Measurements from ENCODE around the gene KIF13A. TPM values are rescaled to one million over a fixed set of nuclear protein-coding genes. Genes with fewer than 3 reads are reported as not detected.
A peak's percentile ranks its signal among the peaks of the same experiment; 100 is the strongest.

KIF13A gene
- total RNA-seq, 1 donor from 2014 or later = 54.4 TPM

- H3K36me3 Mint-ChIP-seq = peaks cover 22% of the 10 kb centered on the region
- no peak for TF ChIP-seq CTCF (IDR thresholded peaks at IDR 0.05; ENCODE audit: unreplicated experiment)
- no peak for DNase-seq (ENCODE audit: low spot score in 2 of 2, unreplicated experiment in 2 of 2)
- H3K27ac Mint-ChIP-seq = no peak overlapping the region
- H3K9me3 Mint-ChIP-seq = no peaks in the 10 kb centered on the region
- H3K27me3 Mint-ChIP-seq (ENCODE audit: low read depth) = no peaks in the 10 kb centered on the region
- H3K4me3 Mint-ChIP-seq = no peak overlapping the region
- H3K4me1 Mint-ChIP-seq = peaks cover 6% of the 10 kb centered on the region
These were observed 145.2 kb downstream of the KIF13A start for GRCh38 chr6:17842014-17842776.

GRCh38 chr6:17839513-17840223, 147.8 kb downstream of the KIF13A start:
- Mint-ChIP-seq H3K36me3 (peaks cover 29% of the 10 kb centered on the region), H3K9me3 (no peaks in the 10 kb centered on the region), H3K4me3 (no peak overlapping the region), H3K4me1 (peaks cover 7% of the 10 kb centered on the region), H3K27me3 (ENCODE audit: low read depth) (no peaks in the 10 kb centered on the region), H3K27ac (no peak overlapping the region)
- no peak for TF ChIP-seq CTCF (IDR thresholded peaks at IDR 0.05; ENCODE audit: unreplicated experiment)
- no peak for DNase-seq (ENCODE audit: low spot score in 2 of 2, unreplicated experiment in 2 of 2)

- no peak overlapping the region for H3K4me3 Mint-ChIP-seq
- DNase-seq (ENCODE audit: low spot score in 2 of 2, unreplicated experiment in 2 of 2) = no peak
- H3K36me3 Mint-ChIP-seq = peaks cover 39% of the 10 kb centered on the region
- peaks cover 4% of the 10 kb centered on the region for H3K4me1 Mint-ChIP-seq
- no peaks in the 10 kb centered on the region for H3K27me3 Mint-ChIP-seq (ENCODE audit: low read depth)
- H3K27ac Mint-ChIP-seq = no peak overlapping the region
- no peaks in the 10 kb centered on the region for H3K9me3 Mint-ChIP-seq
- no peak for TF ChIP-seq CTCF (IDR thresholded peaks at IDR 0.05; ENCODE audit: unreplicated experiment)
These were observed 151.1 kb downstream of the KIF13A start for GRCh38 chr6:17836293-17836692.

DNA sequence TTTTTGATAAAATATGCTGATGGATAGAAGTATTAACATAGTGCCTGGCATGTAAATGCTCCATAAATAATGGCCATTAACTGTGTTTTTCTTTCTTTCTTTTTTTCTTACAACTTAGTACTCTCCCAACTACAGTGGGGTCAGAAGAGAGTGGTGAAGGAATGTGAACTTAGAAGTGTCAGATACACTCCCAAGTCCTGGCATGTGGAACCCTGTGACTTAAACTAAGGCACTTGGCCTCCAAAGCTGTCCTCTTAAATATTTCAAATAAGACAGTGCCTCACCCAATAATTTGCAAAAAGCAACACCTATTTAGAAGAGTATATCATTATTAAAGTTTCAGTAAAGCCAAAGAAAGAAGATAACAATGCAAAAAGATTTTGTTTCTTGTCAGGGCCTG, 151.7 kb downstream of the KIF13A start:
- Mint-ChIP-seq H3K4me3 (no peak overlapping the region), H3K4me1 (peaks cover 4% of the 10 kb centered on the region), H3K36me3 (peaks cover 43% of the 10 kb centered on the region), H3K27ac (peak overlapping the region; percentile 71), H3K27me3 (ENCODE audit: low read depth) (no peaks in the 10 kb centered on the region), H3K9me3 (no peaks in the 10 kb centered on the region)
- no peak for TF ChIP-seq CTCF (IDR thresholded peaks at IDR 0.05; ENCODE audit: unreplicated experiment)
- no peak for DNase-seq (ENCODE audit: low spot score in 2 of 2, unreplicated experiment in 2 of 2)

- H3K9me3 Mint-ChIP-seq = no peaks in the 10 kb centered on the region
- TF ChIP-seq CTCF (IDR thresholded peaks at IDR 0.05; ENCODE audit: unreplicated experiment) = no peak
- H3K27ac Mint-ChIP-seq = no peak overlapping the region
- peaks cover 40% of the 10 kb centered on the region for H3K36me3 Mint-ChIP-seq
- H3K4me3 Mint-ChIP-seq = no peak overlapping the region
- H3K4me1 Mint-ChIP-seq = peaks cover 4% of the 10 kb centered on the region
- DNase-seq (ENCODE audit: low spot score in 2 of 2, unreplicated experiment in 2 of 2) = no peak
- no peaks in the 10 kb centered on the region for H3K27me3 Mint-ChIP-seq (ENCODE audit: low read depth)
These were observed 156.3 kb downstream of the KIF13A start for GRCh38 chr6:17831135-17831534.

Data from mesothelial cell of epicardium (in vitro differentiated cells).